ENCODE measurements around the gene NEDD4. TPM values are rescaled to one million over a fixed set of nuclear protein-coding genes. Genes with fewer than 3 reads are reported as not detected.

Gene NEDD4
- polyA plus RNA-seq, 1 donor (not counting 4 experiments of a cell fraction or from before 2014, with no cell fraction given): 24.3 TPM

GRCh38 chr15:55942332-55942731, 51.1 kb downstream of the NEDD4 start:
- Histone ChIP-seq H3K4me2 (ENCODE audit: control insufficient read depth, extremely low read depth, insufficient read depth, low read depth, low read length) (no peak overlapping the region), H2AFZ (ENCODE audit: control insufficient read depth, low read length) (no peak overlapping the region), H3K9ac (ENCODE audit: control insufficient read depth, extremely low read depth, insufficient read depth, low read length) (no peak overlapping the region), H3K27ac (ENCODE audit: control insufficient read depth, insufficient read depth, low read length) (no peak overlapping the region), H3K4me1 (ENCODE audit: control insufficient read depth, extremely low read depth, insufficient read depth, low read length) (no peaks in the 10 kb centered on the region), H3K4me3 (ENCODE audit: control insufficient read depth in 2 of 3, extremely low read depth in 1 of 3, insufficient read depth in 2 of 3, low read depth in 1 of 3, low read length in 3 of 3) (no peak overlapping the region), H3K9me1 (ENCODE audit: control insufficient read depth, extremely low read depth, insufficient read depth, low read length) (no peaks in the 10 kb centered on the region), H4K20me1 (ENCODE audit: control insufficient read depth, extremely low read depth, insufficient read depth, low read length) (no peaks in the 10 kb centered on the region), H3K27me3 (ENCODE audit: control insufficient read depth, extremely low read depth, insufficient read depth, low read length) (no peaks in the 10 kb centered on the region), H3K79me2 (ENCODE audit: control insufficient read depth, insufficient read depth, low read length) (peaks cover 4% of the 10 kb centered on the region), H3K36me3 (ENCODE audit: control insufficient read depth in 2 of 2, extremely low read depth in 1 of 2, insufficient read depth in 2 of 2, low read length in 2 of 2) (peaks cover 2 to 3% of the 10 kb centered on the region in 2 experiments), H3K9me3 (ENCODE audit: control insufficient read depth, low read depth, low read length) (peaks cover 2% of the 10 kb centered on the region)
- no peak for TF ChIP-seq EZH2 (IDR thresholded peaks at IDR 0.05; ENCODE audit: low read length)
- TF ChIP-seq CTCF (optimal IDR thresholded peaks at IDR 0.05 in 1 of 3, IDR thresholded peaks at IDR 0.05 in 1 of 3, conservative IDR thresholded peaks at IDR 0.05 in 1 of 3; ENCODE audit: extremely low read depth in 1 of 3, insufficient read depth in 2 of 3, low read length in 3 of 3): no peak
- DNase-seq (ENCODE audit: low read depth, low spot score) (no peak), FAIRE-seq (no peak)
- dilution Hi-C loops (cut with MboI; ENCODE audit: extremely low pct_ligation_motif_present, low sequenced_read_pairs): no loop called here

DNA sequence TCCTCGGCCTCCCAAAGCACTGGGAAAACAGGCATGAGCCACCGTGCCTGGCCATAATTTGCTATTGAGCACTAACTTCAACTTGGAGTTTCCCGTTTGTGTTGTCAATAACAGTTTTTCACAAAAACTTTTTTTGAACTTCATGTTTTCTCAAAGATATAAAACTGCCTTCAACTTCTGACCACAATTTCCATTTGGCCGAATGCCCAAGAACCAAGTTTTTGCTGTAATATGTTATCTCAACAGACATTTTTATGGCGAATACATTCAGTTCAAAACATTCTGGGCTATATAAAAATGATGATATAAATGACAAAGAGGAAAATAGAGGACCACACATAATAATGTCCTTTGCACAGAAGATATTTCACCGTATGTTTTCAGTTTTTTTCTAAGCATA, 56.4 kb downstream of the NEDD4 start:
- Histone ChIP-seq H4K20me1 (ENCODE audit: control insufficient read depth, extremely low read depth, insufficient read depth, low read length) (no peaks in the 10 kb centered on the region), H3K9me1 (ENCODE audit: control insufficient read depth, extremely low read depth, insufficient read depth, low read length) (no peaks in the 10 kb centered on the region), H2AFZ (ENCODE audit: control insufficient read depth, low read length) (no peak overlapping the region), H3K27me3 (ENCODE audit: control insufficient read depth, extremely low read depth, insufficient read depth, low read length) (no peaks in the 10 kb centered on the region), H3K27ac (ENCODE audit: control insufficient read depth, insufficient read depth, low read length) (no peak overlapping the region), H3K36me3 (ENCODE audit: control insufficient read depth in 2 of 2, extremely low read depth in 1 of 2, insufficient read depth in 2 of 2, low read length in 2 of 2) (no peaks in the 10 kb centered on the region), H3K79me2 (ENCODE audit: control insufficient read depth, insufficient read depth, low read length) (peaks cover 4% of the 10 kb centered on the region), H3K4me3 (ENCODE audit: control insufficient read depth in 2 of 3, extremely low read depth in 1 of 3, insufficient read depth in 2 of 3, low read depth in 1 of 3, low read length in 3 of 3) (no peak overlapping the region), H3K9ac (ENCODE audit: control insufficient read depth, extremely low read depth, insufficient read depth, low read length) (no peak overlapping the region), H3K4me1 (ENCODE audit: control insufficient read depth, extremely low read depth, insufficient read depth, low read length) (no peaks in the 10 kb centered on the region), H3K4me2 (ENCODE audit: control insufficient read depth, extremely low read depth, insufficient read depth, low read depth, low read length) (no peak overlapping the region), H3K9me3 (ENCODE audit: control insufficient read depth, low read depth, low read length) (peaks cover 2% of the 10 kb centered on the region)
- no peak for TF ChIP-seq CTCF (optimal IDR thresholded peaks at IDR 0.05 in 1 of 3, IDR thresholded peaks at IDR 0.05 in 1 of 3, conservative IDR thresholded peaks at IDR 0.05 in 1 of 3; ENCODE audit: extremely low read depth in 1 of 3, insufficient read depth in 2 of 3, low read length in 3 of 3)
- no peak for TF ChIP-seq EZH2 (IDR thresholded peaks at IDR 0.05; ENCODE audit: low read length)
- no peak for DNase-seq (ENCODE audit: low read depth, low spot score)
- dilution Hi-C loops (cut with MboI; ENCODE audit: extremely low pct_ligation_motif_present, low sequenced_read_pairs): no loop called here
- FAIRE-seq: no peak

Measured in keratinocyte (primary cell).